Psoas muscle (tissue), 8 donors: ENCODE results near the gene MVD. TPM values are rescaled to one million over a fixed set of nuclear protein-coding genes. Genes with fewer than 3 reads are reported as not detected.

Source experiments
- ATAC-seq, 4 donors: fragments of 200-7000 bp; cut with Tn5 transposase; one replicate each; pipeline ENCODE4 v1.9.1; 2020; ENCODE audit warnings: moderate library complexity in 3 of 4, mild to moderate bottlenecking in 2 of 4
- DNase-seq, 2 donors: peaks; one replicate each; pipeline ENCODE4 v3.0.0-alpha.2; 2020
- H3K27ac ChIP-seq: fragments of 200-600 bp; one replicate; pipeline ENCODE4 v1.8.0; 2022
- H3K27me3 ChIP-seq, 3 donors: fragments of 200-600 bp in 1 of 3; one replicate each; pipeline versions ENCODE4 v1.6.1 to v1.8.0; 2013 to 2022; ENCODE audit warnings: low read length in 2 of 3, mild to moderate bottlenecking in 2 of 3, moderate library complexity in 1 of 3; ENCODE audit not compliant: insufficient read depth in 3 of 3
- H3K36me3 ChIP-seq, 2 donors: fragments of 200-600 bp in 1 of 2; one replicate each; pipeline versions ENCODE4 v1.6.1 to v1.8.0; 2013 to 2022; ENCODE audit warnings: low read depth in 1 of 2, mild to moderate bottlenecking in 1 of 2, moderate library complexity in 1 of 2; ENCODE audit not compliant: insufficient read depth in 1 of 2
- H3K4me1 ChIP-seq: fragments of 200-600 bp; one replicate; pipeline ENCODE4 v1.8.0; 2022
- H3K4me3 ChIP-seq: fragments of 200-600 bp; one replicate; pipeline ENCODE4 v1.8.0; 2022; ENCODE audit warnings: mild to moderate bottlenecking
- H3K9me3 ChIP-seq: fragments of 200-600 bp; one replicate; pipeline ENCODE4 v1.8.0; 2022
- WGBS, 3 donors: extraction: QIAGEN DNeasy Blood & Tissue Kit; methylation state at CpG; one replicate each; pipeline versions ENCODE4 v1.1.6 to v1.1.7; 2013; 5-methylcytosine and 5-hydroxymethylcytosine counted together
- intact Hi-C, 2 donors: fragments of 100-400 bp; cut with DNase I; formaldehyde crosslinking; loops; one replicate each; pipeline versions ENCODE4 v1.11.0 to v1.14.2; 2022
- polyA plus RNA-seq, 3 donors: library from polyadenylated mRNA; stranded (reverse); fragments of 200-250 nt; gene quantifications; one replicate each; pipeline ENCODE4 v1.2.3, GENCODE V29; 2013
- total RNA-seq, 4 donors: library from RNA; stranded (reverse); fragmentation: NEBNext Ultra II Directional in 2 of 4; extraction: Animal tissue kit (Norgen Biotek cat#: 25700) in 2 of 4; gene quantifications; one replicate each; pipeline versions ENCODE4 v1.2.1 to v1.2.4, GENCODE V29; 2021 to 2023
- TF ChIP-seq, protein P1 (sequence below): fragments of 200-600 bp; IDR thresholded peaks from one replicate; pipeline ENCODE4 v1.8.0; 2022; ENCODE audit warnings: antibody characterized with exemption
- donor health status: healthy with polysubstance abuse.
- donor health status: DM: no; HTN: no; CAD: no; lungs with moderate emphysema.
- donor health status: Bipolar disorder and iron deficiency.
- donor health status: healthy.
- donor health status: DM: yes; HTN: yes; CAD: no.
- donor health status: DM: no; HTN: no; CAD: no.
- donor health status: DM: no; HTN: no; CAD: no.
- donor health status: DM: yes; HTN: yes; CAD: no.

Gene MVD
- total and polyA plus RNA-seq, 7 donors, result 11.7 to 26.8 (median 15.9) TPM

DNA sequence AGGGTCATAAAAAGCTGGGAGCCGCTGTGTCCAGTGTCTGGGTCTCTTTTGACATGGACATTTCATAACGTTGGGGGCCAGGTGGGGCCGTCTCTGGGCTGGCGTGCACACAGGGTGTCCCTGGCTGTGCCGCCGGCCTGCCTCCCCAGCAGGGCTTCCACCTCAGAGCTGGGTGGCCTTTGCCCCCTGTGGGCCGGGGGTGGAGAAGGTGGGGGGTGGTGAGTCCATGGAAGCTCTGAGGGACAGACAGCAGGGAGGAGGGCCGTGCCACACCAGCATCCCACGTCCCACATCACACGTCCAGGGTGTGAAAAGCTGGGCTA, 24.3 kb upstream of the MVD start:
- Histone ChIP-seq H3K36me3 (no peaks in the 10 kb centered on the region), H3K9me3 (no peaks in the 10 kb centered on the region), H3K27ac (peak overlapping the region; percentile 79), H3K27me3 (no peaks in the 10 kb centered on the region), H3K4me1 (peaks cover 42% of the 10 kb centered on the region), H3K4me3 (no peak overlapping the region)
- intact Hi-C loops, result no loop called here
- TF ChIP-seq, protein P1, sequence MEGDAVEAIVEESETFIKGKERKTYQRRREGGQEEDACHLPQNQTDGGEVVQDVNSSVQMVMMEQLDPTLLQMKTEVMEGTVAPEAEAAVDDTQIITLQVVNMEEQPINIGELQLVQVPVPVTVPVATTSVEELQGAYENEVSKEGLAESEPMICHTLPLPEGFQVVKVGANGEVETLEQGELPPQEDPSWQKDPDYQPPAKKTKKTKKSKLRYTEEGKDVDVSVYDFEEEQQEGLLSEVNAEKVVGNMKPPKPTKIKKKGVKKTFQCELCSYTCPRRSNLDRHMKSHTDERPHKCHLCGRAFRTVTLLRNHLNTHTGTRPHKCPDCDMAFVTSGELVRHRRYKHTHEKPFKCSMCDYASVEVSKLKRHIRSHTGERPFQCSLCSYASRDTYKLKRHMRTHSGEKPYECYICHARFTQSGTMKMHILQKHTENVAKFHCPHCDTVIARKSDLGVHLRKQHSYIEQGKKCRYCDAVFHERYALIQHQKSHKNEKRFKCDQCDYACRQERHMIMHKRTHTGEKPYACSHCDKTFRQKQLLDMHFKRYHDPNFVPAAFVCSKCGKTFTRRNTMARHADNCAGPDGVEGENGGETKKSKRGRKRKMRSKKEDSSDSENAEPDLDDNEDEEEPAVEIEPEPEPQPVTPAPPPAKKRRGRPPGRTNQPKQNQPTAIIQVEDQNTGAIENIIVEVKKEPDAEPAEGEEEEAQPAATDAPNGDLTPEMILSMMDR, result no peak
- ATAC-seq, result no peak
- no peak for DNase-seq
- WGBS, 3 donors, result 47 to 63% (median 49%) methylated on average over 10 of the region's 10 CpGs

DNA sequence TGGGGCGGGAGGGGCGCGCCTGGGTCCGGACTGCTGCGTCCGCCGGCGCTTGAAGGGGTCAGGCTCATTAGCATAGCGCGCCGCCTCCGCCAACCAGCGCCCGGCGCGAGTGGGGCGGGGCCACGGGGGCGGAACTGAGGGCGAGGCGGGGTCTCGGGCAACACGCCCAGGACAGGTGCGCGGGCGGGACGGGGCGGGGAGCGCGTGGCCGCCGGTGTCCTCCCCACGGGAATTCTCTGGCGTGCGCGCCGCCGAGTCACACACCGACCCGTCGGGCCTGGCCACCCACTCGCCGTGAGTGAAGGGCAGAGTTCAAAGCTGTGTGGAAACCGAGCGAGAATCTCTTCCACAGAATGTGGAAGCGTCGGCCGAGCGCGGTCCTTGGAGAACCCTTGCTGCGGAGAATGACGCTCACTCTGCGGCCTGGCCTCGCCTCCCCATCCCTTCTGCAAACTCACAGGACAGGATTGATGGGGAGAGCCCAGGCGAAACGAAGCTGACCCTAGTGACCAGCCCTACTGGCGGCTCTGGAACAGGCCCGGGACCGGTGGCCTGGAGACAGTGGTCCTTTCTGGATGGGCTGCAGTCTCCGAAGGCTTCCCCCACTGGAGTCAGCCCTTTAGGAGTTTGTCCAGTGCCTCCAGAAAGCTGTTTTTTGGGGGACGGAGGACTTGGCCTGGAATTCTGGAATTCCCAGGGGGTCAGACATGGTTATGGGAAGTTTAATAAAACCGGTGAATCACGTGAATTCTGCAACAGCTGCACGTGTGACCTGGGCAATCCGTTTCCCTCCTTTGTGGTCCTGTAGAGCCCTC, 23.8 kb upstream of the MVD start, which contains the start of gene SNAI3:
Gene SNAI3, minus strand, starts transcription at position 69 of the 815 bp plus-strand sequence. CDS start 101 bp downstream, outside the sequence.
- Histone ChIP-seq H3K9me3 (no peaks in the 10 kb centered on the region), H3K36me3 (no peaks in the 10 kb centered on the region), H3K27me3 (no peaks in the 10 kb centered on the region), H3K4me3 (peak within 1 kb of the TSS; percentile 86), H3K4me1 (peaks cover 42% of the 10 kb centered on the region), H3K27ac (peak within 1 kb of the TSS; percentile 79)
- WGBS, 3 donors, result 4 to 5% (median 4%) methylated on average over 57 to 65 of the region's 65 CpGs
- intact Hi-C loops, result no loop called here
- ATAC-seq, result peak; percentile 84 to 87 (median 86)
- DNase-seq, result peak; percentile 86 to 92
- TF ChIP-seq, protein P1, result no peak

DNA sequence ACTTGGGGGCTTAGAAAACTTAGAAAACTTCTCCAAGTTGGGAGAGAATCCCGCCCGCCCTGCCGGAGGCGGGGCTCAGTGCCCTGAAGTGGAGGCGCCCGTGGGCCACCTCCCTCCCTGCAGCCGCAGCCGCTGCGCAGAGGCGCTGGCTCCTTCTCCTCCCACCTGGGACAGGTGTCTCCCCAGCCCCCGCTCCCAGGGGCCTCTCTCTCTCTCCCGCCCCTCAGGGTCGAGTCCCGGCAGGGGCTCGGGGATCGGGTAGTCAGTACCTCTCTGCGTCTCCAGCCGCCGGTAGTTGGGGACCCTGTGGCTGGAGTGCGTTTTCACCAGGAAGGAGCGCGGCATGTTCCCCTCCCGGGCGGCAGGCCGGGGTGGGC, 23.2 kb upstream of the MVD start:
- no peaks in the 10 kb centered on the region for H3K36me3 ChIP-seq
- intact Hi-C loops, result no loop called here
- TF ChIP-seq, protein P1, result no peak
- whole genome bisulfite sequencing, 3 donors, result 0 to 1% (median 0%) methylated on average over 14 to 25 of the region's 25 CpGs
- H3K4me3 ChIP-seq, result peak overlapping the region; percentile 86
- DNase-seq, result no peak
- H3K27me3 ChIP-seq, result no peaks in the 10 kb centered on the region
- H3K9me3 ChIP-seq, result no peaks in the 10 kb centered on the region
- H3K4me1 ChIP-seq, result peaks cover 42% of the 10 kb centered on the region
- peak; percentile 23 to 50 (median 28) for ATAC-seq
- H3K27ac ChIP-seq, result peak overlapping the region; percentile 79

DNA sequence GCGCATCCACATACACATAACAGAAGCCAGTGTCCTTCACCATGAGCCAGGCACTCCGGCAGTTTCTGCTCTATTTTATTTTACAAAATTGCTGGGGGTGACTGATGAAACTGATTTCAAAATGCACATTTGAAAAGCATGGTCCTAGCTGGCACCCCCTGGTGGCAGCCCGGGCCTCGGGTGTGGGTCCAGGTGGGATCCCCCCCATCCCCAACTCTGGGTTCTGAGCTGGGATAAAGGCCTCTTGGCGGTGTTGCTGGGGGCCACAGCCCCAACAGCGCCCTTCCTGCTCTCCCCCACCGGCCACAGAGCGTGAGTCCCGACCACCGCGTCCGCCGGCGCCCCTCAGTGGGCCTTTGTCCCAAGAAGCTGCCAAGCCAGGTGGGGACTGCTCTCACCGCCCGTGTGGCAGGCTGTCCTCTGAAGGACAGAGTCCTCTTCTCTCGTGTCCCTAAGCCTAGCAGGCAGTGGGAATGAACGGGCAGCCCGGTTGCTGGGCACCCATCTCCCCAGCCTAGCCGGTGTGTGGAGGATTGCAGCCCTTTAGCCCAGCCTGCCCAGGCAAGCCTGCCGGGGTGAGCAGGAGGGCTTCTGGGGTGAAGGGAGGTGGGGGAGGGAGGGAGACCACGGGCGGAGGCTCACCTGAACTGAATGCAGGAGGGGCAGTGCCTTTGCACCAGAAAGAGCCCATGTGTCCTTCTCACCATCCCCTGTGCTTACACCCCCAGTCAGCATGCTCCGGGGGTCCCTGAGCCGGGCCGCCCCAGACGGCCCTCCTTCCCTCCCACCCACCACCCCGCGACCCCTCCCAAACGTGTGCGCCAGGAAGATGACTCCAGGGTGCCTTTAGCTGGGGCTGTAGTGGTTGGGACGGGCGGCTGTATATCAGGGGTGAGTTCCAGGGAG, 22.5 kb upstream of the MVD start:
- Histone ChIP-seq H3K4me1 (peaks cover 42% of the 10 kb centered on the region), H3K36me3 (no peaks in the 10 kb centered on the region), H3K27ac (peak overlapping the region; percentile 79), H3K4me3 (peak overlapping the region; percentile 86), H3K27me3 (no peaks in the 10 kb centered on the region), H3K9me3 (no peaks in the 10 kb centered on the region)
- TF ChIP-seq, protein P1, result peak; percentile 38
- intact Hi-C loops, result no loop called here
- DNase-seq (peak in 1 of 2 donors; percentile 74), ATAC-seq (peak in 3 of 4 donors; percentile 10 to 50 (median 23))
- 4 to 6% (median 6%) methylated on average over 25 to 33 of the region's 33 CpGs for WGBS, 3 donors
